GM12875 (cell line): ENCODE data around the gene NCOA3.

Experiments
- H3K4me3 ChIP-seq: one replicate; pipeline ENCODE4 v1.5.1; 2011; ENCODE audit warnings: low read depth, low read length, control low read depth
- TF ChIP-seq, protein P1 (sequence below): IDR thresholded peaks from 2 replicates; pipeline ENCODE4 v1.5.1; 2011; ENCODE audit warnings: low read depth, mild to moderate bottlenecking, control low read depth, inconsistent platforms, low read length, moderate library complexity, borderline replicate concordance; ENCODE audit not compliant: insufficient read depth

The NCOA3 gene

DNA sequence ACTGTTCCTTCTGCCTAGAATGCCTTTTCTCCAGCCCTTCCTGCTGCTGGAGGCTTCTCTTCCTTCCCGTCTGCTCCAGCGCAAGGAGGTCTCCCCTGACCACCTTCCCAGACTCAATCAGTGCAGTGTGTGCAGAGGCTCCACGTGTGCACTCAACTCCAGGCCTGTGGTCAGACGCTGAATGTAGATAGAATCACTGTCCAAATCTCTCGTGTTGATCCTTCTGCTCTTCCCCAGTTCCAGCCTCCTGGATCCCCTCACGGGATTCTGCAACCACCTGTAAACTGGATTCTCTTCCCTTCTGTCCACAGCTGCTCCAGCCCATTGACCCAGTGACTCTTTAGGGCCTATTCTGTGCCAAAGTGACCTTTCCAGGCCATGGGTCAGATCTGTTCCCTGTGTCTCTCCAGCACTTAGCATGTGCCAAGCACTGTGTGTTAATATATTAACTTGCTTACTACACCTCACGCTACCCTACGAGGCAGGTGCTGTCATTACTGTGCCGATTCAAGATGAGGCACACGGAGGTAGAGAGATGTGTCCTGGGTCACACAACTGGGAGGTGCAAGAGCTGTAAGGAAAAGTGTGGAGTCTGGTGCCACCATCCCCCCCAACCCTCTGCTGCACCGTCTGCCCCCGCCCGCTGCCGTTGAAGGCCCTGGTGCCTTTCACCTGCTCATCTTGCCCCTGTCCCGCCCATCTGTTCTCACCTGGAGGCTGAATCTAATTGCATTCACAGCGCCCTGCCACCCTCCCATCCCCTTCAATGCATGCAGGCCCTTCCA, 171.4 kb downstream of the NCOA3 start:
- no peak overlapping the region for H3K4me3 ChIP-seq
- TF ChIP-seq, protein P1, sequence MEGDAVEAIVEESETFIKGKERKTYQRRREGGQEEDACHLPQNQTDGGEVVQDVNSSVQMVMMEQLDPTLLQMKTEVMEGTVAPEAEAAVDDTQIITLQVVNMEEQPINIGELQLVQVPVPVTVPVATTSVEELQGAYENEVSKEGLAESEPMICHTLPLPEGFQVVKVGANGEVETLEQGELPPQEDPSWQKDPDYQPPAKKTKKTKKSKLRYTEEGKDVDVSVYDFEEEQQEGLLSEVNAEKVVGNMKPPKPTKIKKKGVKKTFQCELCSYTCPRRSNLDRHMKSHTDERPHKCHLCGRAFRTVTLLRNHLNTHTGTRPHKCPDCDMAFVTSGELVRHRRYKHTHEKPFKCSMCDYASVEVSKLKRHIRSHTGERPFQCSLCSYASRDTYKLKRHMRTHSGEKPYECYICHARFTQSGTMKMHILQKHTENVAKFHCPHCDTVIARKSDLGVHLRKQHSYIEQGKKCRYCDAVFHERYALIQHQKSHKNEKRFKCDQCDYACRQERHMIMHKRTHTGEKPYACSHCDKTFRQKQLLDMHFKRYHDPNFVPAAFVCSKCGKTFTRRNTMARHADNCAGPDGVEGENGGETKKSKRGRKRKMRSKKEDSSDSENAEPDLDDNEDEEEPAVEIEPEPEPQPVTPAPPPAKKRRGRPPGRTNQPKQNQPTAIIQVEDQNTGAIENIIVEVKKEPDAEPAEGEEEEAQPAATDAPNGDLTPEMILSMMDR: no peak

DNA sequence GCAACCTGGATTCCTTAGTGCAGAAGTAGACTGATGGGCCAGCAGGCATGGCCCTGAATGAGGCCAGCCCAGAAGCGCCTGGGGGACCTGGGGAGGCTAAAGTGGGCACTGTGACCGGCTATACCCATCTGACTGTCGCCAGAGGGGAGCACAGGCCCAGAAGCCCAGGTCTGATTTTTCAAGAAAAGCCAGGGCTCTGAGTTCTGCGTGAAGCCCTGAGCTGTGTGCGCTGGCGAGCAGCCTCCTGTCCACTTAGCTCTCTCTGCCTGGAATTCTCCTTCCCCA, 171.9 kb downstream of the NCOA3 start:
- no peak overlapping the region for H3K4me3 ChIP-seq
- TF ChIP-seq, protein P1: no peak

DNA sequence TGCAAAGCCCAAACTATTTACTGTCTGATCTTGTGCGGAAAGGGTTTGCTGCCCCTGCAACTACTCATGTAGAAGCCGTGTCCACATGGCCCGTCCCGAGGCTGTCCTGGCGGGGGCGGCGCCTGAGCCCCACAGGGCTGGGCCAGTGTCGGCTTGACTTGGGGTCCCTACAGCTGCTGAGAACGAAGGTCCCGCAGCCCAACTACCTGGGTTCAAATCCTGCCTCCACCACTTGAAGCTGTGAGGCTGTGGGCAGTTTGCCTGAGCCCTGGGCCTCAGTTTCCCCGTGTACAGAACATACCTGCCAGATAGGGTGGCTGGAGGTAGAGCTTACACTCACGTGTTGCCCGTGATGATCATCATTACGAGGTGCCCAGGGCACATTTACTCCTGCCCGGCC, 172.5 kb downstream of the NCOA3 start:
- TF ChIP-seq, protein P1: no peak
- H3K4me3 ChIP-seq: no peak overlapping the region

DNA sequence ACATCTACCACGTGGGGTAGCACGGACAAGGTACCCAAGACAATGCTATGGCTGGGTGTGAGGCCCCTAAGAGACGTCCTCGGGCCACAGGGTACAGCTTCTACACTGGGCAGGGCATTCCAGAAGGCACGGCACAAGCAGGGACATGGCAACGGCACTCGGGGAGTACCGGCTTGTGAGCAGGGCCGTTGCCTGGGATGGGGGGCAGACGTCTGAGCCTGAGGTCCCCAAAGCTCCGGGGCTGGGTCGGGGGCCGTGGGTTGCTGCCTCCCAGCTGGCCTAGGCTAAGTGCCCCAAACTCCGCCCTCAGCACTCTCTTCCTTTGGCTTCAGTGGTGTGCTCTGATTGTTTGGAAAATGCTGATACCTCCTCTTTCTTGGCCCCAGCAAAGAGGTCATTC, 173.0 kb downstream of the NCOA3 start:
- no peak overlapping the region for H3K4me3 ChIP-seq
- TF ChIP-seq, protein P1: no peak

DNA sequence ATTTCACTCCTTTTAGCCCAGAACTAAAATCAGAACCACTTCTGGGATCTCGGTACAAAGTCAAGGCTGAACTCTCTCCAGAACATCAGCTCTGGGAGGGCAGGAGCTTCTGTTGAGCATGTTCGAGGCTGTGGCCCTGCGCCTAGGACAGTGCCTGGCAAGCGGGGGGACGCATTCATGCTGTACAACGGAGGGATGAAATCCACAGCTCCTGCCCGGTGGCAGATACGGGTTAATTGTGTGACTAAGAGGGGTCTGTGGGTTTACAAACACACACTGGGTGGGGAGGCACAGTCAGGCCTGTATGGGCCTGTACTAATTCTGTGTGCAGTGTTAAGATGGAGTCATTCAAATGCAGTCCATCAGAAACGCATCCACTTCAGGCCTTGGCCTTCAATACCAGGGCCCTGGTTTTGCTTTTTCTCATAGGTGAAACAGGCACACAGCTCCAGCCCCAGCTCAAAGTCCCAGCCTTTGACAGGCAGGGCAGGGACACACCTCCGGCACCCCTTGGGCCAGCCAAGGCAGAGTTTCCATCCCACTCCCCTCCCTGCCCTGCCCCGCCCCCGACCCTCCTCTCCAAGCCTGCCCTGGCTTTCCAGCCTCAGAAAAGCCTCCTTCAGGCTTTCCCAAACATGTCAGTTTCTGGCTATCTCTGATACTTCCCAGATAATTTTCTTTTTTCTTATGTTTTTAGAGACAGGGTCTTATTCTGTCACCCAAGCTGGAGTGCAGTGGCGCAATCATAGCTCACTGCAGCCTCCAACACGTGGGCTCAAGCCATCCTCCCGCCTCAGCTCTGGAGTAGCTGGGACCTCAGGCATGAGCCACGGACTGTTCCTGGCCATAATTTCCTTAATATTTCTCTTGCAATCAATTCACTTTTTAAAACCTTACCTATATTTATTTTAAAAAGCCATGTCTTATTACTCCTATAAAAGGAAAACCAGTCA, 173.8 kb downstream of the NCOA3 start:
- TF ChIP-seq, protein P1: no peak
- H3K4me3 ChIP-seq: no peak overlapping the region

DNA sequence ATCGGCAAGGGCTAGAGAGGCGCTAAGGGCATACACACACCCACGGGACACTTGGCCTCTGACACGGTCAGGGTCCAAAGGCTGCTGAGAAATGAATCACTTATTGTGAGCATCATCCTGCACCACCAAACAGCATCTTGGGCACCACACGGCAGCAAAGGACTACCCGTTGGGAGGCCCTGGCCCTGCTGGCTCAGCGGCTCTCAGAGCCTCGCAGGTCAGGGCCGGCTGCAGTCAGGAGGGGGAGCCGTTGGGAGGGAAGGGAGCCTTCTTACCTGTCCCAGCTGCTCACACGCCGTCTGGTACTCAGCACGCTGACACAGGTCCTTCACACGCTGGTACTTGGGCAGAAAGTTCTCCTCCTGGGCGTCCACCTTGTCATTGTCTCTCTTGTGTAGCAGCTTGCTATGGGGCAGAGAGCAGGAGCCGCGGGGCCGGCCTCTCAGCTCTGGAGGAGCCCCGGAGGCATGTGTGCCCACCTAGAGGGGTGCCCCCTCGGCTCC, 174.6 kb downstream of the NCOA3 start:
- TF ChIP-seq, protein P1: no peak
- H3K4me3 ChIP-seq: no peak overlapping the region
